ENCODE results near the gene PEX14.

Gene PEX14

DNA sequence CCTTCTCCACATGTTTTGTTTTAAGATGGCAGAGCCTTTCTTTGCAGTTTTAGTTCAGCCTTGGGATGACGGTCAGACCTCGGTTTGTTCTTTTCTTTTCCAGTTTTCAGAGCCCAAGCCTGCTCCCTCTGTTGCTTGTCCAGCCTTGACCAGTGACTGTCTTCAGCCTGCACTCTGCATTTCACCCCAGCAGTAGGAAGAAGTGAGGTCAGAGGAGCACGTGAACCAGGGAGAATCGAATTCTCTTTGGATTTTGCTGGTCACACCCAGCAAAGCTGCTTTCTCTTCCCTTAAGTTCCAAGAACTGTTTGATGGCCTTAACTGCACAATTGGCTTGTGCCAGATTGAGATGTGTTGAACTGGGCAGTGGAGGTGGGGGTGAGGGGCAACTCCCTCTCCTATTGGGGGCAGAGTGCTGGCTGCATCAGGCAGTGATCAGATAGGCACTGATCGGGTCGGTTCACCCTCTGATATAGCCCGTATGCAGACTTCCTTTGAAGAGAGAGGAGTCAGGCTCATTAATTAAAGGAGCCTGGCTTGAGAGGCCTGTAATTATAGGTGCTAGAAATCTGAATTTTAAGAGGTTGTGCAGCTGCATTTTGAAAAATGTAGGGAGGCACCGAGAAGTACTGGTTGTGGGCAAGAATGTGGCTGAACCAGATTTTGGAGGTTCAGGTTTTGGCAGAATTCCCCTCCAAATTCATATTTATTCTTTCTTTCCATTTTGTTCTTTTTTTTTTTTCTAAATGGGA is 42.4 kb downstream of the PEX14 start:
- no peak for DNase-seq (ENCODE audit: low read depth, low spot score)

DNA sequence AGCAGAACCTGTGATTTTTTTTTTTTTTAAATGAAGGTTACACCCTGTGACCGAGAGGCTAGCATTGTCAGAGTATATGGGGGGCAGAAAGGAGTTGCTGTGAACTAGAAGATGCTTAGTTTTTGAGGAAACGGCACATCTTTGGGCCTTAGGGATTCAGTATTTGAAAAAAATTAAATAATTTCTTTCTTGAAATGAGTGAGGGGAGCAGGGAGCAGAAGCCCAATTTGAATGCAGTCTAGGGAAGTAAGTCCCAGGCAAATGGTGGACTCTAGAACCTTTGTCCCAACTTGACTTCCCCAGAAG is 42.9 kb downstream of the PEX14 start:
- DNase-seq (ENCODE audit: low read depth, low spot score): no peak

GRCh38 chr1:10519016-10519417 is 44.3 kb downstream of the PEX14 start:
- DNase-seq (ENCODE audit: low read depth, low spot score): peak; percentile 51

DNA sequence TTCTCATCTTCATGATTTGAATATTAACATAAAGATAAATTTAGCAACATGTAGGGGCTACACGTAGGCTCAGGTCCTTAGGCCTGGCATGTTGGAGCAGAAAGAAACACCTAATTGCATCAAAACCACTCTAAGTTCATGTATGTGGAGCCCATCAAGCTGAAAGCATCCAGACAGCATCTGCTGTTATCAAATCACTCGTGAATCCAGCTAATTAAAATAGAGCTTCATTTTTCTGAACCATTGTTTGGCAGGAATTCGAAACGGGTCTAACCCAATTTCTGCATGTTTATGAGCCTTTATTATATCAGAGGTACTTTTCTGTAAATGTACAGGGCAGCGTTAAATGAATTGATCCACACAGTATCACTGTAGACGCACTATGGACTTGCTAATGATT is 45.7 kb downstream of the PEX14 start:
- DNase-seq (ENCODE audit: low read depth, low spot score): no peak

DNA sequence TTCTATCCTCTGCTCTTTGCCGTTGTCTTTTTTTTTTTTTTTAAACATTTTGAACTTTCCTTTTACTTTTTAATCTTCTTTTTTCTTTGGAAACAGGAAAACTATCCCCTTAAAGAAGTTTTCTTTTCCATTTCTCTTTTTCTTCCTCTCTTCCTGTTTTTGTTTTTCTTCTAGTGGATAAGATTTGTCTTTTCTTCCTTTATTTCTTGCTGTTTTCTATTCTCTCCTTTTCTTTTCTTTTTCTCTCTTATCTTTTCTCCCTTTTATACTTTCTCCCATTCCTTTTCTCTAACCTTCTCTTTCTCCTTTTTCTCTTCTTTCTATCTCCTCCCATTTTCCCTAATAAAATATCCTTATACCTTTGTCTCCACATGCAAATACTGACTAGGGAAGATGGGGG is 46.2 kb downstream of the PEX14 start:
- no peak for DNase-seq (ENCODE audit: low read depth, low spot score)

DNA sequence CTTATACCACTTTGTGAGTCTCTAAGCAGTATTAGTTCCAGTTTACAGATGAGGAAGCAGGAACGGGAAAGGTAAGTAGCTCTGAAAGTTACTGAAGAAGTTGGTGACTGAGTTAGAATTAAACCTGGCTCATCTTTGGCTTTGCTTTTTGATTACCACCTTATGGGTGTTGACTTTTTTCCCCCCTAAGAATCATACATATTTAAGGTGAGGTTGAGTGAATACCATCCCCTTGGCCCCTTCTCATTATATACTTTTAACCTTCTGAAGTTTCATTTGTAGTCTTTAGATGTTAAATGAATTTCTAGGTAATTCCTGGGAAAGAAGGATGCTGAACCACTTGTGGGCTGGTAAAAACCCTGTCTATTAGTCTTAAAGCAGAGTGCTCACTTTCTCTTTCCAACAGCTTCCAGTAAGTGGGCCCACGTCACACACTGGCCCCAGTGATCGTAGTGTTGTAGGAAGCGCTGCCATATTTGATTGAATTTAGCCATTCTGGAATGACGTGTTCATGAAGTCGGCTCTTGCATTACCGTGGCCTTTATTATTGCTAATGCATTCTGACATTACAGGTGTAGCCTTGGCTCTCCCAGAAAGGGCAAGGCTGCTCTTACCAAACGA is 46.9 kb downstream of the PEX14 start:
- DNase-seq (ENCODE audit: low read depth, low spot score): no peak

DNA sequence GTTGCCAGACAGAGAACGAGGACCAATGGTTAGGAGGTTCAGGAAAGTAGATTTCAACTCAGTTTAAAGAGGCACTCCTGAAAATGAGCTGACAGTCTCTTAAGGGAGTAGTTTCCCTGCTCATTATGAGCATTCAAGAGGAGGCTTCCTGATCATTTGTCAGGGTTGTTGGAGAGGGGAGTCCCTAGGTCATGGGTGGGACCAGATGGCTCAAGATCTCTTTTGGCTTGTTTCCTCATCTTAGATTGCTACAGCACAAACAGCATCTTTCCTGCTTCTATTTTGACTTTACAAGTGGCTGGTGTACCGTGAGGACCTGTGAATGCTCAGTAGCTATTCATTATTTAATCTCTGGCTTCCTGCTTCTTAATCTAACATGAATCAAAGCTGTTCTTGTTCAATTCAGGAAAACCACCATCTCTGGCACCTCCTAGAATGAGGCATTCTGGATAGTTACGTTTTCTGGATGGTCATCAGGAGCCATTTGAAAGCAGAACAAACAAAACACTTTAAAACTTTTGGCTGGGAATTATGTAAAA is 47.6 kb downstream of the PEX14 start:
- DNase-seq (ENCODE audit: low read depth, low spot score): no peak

DNA sequence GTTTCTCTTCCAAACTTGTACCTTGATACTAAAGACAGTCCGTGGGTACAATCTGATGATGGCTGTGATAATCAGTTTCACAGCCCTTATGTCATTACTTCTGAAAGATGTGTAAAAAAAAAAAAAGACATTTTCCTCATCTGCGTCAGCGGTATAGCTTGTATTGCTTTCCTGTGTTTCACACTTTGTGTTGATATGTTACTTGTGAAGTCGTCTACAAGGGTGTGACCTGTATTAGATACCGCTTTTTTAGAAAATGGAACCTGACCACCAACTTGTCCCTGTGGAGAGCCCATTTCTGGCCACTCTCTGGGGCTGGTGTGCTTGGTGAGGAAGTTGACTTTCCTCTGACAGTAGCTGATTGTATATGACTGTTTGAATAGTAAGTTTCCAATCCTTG is 50.5 kb downstream of the PEX14 start:
- no peak for DNase-seq (ENCODE audit: low read depth, low spot score)

- DNase-seq (ENCODE audit: low read depth, low spot score): peak; percentile 59
Measured at GRCh38 chr1:10528066-10529014, 53.6 kb downstream of the PEX14 start.

DNA sequence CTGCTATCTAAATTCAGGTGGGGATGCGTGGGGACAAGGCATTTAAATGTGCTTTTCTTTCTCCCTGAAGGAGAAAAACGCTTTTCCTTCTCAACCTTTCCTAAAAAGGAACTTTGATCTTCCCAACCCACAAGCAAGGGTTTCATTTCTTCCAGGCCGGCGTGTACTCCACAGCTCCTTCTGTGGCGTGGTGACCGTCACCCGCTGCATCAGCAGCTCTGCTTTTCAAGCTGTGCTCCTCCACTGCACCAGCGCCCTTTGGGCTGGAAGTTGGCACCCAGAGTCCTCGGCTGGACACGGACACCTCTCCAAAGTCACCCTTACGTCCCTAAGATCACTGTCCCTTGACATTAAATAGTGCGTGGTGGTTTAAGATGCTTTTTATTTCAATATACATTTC is 54.3 kb downstream of the PEX14 start:
- no peak for DNase-seq (ENCODE audit: low read depth, low spot score)

GRCh38 chr1:10529765-10530164 is 55.0 kb downstream of the PEX14 start:
- peak; percentile 44 for DNase-seq (ENCODE audit: low read depth, low spot score)

GRCh38 chr1:10530281-10530740 is 55.6 kb downstream of the PEX14 start:
- DNase-seq (ENCODE audit: low read depth, low spot score): peak; percentile 85

- no peak for DNase-seq (ENCODE audit: low read depth, low spot score)
Measured at GRCh38 chr1:10530756-10531495, 56.2 kb downstream of the PEX14 start.

DNA sequence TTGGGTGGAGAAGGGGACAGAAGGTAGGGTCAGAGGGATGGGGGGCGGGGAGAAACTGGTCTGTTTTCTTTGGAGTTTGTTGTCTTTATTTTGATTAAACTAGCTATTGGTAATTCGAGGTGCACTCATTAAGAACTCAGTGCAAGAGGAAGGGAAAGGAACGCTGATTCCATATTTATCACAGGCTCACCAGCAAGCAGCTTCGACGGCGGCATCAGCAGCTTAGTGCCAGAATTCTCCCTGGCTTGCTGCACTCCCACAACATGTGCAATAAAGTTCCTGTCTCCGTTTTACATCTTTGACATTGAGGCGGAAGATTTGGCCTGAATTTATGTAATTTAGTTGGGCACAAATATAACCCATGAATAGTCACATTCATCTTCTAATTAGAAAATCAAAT is 57.6 kb downstream of the PEX14 start:
- no peak for DNase-seq (ENCODE audit: low read depth, low spot score)

DNA sequence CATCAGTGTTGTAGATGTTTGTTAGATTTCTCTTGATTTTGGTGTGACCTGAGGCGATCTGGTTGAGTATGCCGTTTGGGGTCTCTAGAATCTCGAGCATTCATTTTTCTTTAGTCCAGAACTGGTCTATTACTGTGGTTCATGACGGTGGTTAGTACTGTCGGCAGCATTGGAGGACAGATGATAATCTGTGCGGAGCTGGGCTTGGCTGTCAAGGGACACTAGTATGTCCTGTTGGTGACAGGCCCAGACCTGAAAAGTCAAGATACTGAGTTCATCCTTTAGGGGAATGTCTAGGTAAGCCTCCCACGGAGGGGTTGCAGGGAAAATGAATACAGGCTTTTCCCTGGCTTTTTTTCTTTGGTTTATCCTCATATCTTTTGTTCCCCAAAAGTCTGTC is 59.8 kb downstream of the PEX14 start:
- DNase-seq (ENCODE audit: low read depth, low spot score): no peak

DNA sequence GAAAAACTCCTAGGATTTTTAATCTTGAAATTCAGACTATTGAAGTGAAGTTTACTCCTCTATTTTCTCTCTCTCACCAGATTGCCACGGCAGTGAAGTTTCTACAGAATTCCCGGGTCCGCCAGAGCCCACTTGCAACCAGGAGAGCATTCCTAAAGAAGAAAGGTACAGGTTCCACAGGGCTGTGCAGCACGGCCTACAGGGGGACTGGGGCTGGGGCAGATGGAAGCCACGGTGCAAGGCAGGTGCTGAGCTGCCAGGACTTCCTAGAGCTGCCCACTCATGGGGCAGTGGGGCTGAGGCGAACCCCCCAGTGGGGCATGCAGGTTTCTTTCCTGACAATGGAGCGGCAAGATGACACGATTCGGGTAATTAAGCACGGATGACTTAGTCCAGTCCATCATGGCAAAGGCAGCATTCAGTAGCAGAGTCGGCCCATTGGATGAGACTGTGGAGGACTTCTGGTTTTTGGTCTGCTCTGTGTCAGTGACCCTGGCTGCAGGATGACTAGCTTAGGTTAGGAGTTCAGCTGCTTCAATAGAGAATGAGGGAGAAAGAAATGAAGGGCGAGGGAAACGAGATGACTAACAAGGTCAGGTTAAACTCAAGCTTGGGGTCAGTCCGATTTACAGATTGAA is 61.5 kb downstream of the PEX14 start:
- DNase-seq (ENCODE audit: low read depth, low spot score): no peak

DNA sequence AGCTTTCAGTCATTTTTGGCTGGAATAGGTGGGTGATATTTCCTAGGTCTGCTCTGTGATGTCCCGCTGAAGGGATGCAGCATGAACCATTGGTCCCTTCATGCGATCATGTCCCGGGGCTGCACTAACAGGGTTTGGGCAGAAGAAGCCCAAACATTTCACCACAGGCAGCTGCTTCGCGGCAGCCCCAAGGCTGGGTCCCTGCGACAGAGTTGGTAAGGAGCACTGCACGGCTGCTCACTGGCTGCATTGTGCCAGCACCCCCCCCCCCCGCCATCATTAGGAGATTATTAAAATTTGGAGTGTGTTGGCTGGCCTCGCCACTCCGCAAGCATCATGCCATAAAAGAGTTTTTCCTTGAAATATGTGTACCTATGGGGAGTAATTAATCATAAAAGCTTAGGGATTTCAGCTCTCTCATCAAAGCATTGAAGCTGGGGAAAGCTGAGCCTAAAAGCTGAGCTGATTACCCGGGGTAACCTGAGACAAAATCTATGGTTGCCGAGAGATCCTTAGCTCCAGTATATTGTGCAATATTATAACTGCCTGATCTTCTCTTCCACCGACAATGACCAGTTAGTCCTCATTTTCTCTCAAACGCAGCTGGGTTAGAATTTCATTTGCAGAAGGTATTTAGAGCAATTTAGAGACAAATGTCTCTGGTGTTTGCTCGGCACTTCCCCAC is 62.5 kb downstream of the PEX14 start:
- no peak for DNase-seq (ENCODE audit: low read depth, low spot score)

- no peak for DNase-seq (ENCODE audit: low read depth, low spot score)
Measured at GRCh38 chr1:10538646-10539355, 64.1 kb downstream of the PEX14 start.

DNA sequence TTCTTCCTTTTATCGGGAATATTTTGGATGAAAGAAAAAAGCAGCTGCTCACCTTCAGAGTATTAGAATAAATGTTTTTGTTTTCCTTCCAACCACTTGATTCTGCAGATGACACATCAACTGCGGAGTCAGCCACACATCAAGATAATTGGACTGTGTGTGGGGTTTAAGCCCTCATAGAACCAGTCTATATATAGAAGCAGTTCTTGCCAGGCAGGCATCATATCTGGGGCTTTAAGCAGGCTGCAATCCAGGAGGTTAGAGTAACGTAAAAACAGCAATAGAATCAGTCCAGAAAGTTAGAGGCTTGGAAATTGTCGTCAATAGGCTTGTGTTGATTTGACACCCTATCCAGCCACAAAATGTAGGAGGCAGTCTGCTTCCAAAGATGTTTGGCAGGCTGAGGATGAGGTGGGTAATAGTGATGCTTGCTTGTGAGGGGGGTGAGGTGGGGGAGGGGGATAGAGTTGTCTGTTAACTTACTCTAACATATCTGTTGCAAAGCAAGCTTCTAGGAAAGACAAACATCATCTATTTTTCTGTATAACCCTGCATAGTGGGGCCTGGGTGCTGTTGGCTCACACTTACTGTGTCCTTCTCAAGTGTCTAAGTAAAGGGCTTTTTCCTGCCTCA is 64.8 kb downstream of the PEX14 start:
- DNase-seq (ENCODE audit: low read depth, low spot score): no peak

All from ELF-1 (cell line).